Non-pigmented ciliary epithelial cell (primary cell): Measurements from ENCODE around the gene GPHA2.
"Not testable (repeated sequence)": the region's sequence is repeated elsewhere in the genome, so short reads cannot be mapped to it uniquely, and the experiment has no call there.

Experiments
- DNase-seq: peaks from one replicate; pipeline ENCODE4 v3.0.0-alpha.2; 2010; ENCODE audit warnings: low read depth

The GPHA2 gene

DNA sequence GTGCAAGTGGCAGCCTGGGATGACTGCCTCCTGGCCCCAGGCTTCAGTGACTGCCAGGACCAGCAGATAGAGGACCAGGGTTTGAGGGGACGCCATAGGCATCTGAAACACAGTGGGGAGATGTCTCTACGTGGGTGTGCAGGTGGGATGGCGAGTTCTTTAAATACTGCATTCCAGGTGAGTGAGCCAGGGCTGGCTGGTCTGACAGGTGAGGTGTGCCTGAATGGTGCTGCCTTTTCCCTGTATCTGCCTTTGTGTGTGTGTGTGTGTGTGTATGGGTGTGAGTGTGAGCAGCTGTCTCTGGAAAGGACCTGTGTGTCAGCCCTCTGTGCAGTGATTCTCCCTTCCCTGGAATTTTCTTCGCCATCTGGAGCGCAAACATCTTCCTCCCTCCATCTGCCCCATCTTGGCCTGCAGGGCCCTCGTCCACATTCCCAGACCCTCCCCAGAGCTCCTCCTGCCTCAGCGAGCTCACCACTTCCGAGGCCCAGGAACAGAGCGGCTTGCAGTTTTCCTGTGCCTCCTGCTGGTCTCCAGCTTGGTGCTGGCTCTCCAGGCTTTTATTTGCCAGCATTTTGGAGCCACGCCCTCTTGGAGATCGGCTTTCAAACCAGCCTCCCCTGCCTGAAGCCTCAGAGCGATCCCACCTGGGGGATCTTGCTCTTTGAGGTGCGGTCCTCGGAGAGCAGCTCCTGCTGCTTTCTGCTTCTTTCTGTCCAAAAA lies at the start of gene GPHA2:
TSS of gene GPHA2 (minus strand) at position 535 of the 723 bp plus-strand sequence. CDS start at position 102, 433 bp downstream.
- DNase-seq: no peak

GRCh38 chr11:64983339-64983738 lies 47.6 kb upstream of the GPHA2 start:
- DNase-seq: not testable (repeated sequence)

- DNase-seq: no peak
Measured at GRCh38 chr11:64976651-64977050, 41.0 kb upstream of the GPHA2 start.

GRCh38 chr11:64974124-64974523 lies 38.4 kb upstream of the GPHA2 start:
- no peak for DNase-seq

DNA sequence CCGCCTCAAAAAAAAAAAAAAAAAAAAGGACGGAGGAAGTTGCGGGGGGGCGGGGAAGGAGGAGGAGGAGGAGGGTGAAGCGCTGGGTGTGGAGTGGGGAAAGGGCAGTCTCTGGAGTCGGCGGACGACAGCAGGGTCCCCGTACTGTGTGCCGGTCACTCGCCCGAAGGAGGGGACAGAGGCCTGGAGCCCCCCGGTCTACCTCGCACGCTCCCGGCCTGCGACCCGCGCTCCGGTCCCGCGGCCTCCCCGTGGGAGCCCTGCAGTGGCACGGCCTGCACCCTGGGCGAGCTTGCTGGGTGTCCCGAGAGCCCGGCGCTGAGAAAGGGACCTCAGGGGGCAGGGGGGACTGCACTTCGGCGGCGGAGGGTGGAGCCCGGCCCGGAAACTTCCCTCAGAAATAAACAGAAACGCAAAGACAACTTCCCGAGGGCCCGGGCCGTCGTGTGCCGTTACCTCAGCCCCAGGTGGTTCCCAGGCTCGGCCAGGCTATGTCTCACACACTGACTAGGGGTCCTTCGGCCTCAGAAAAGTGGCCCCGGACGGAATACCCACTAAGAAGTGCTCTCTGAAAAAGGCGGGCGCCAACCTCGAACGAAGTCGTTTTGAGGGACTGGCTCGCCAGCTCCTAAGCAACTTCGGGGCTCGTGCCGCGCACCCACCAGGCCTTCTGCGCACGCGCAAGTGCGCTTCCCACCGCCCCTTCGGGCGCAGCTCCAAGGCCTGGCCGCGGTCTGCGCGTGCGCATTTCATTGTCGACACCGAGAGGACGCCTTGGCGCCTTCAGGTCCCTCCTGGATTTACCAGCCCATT lies 35.9 kb upstream of the GPHA2 start, which contains the start of gene MAJIN:
TSS of gene MAJIN (minus strand) at position 688 of the 813 bp plus-strand sequence. CDS start 12,703 bp downstream, outside the sequence.
- peak; percentile 15 for DNase-seq

GRCh38 chr11:64970731-64971151 lies 35.0 kb upstream of the GPHA2 start:
- DNase-seq: no peak

DNA sequence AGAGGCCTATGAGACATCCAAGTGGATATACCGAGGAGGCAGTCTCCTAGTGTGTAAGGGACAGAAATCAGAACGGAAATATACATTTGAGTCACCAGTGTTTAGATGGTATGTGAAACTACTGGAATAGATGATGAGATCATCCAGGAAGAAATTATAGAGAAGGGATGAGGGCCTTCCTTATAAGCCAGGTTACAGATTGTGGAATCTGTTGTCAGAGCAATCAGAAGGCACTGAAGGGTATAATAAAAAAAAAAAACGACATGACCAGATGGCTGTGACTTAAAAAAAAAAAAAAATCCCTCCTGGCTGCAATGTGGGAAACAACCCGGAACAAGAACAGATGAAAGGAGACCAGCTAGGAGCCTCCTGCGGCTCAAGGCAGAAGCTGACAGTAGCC lies 33.5 kb upstream of the GPHA2 start:
- DNase-seq: no peak

DNA sequence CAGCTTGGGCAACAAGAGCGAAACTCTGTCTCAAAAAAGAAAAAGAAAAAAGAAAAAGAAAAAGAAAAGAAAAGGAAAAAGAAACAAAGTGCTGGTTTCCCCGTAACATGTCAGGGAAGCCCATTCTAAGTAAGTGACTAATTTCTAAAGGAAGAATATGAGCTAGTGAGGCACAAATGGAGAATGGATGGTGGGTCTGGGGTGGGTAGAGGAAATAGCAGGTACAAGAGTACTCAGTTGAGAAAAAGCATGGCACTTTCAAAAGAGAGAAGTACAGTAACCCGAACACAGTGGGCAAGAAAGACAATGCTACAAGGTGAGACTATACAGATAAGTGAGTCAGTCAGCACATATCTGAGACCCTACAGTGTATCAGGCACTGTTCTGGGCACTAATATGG lies 31.7 kb upstream of the GPHA2 start:
- no peak for DNase-seq

DNA sequence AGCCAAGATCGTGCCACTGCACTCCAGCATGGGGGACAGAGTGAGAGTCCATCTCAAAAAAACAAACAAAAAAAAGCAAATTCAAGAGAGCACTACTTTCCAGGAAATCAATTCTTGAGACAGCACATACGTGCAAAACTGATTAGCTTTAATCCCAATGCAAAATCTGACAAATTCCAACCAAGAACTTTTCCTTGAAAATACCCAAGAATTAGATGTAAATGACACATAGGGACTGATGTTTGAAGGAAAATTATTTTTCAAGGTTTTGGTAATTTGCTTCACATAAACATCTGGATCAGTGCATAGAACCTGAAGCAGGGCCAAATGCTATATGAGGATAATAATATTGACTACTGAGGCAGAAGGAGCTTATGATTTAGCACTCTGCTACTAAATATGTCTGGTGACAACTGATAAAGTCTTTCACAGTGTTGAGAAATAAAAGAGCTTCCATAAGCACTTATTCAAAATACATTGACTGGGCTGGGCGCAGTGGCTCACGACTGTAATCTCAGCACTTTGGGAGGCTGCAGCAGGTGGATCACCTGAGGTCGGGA lies 27.5 kb upstream of the GPHA2 start:
- DNase-seq: no peak

- no peak for DNase-seq
Measured at GRCh38 chr11:64960719-64961118, 25.0 kb upstream of the GPHA2 start.

DNA sequence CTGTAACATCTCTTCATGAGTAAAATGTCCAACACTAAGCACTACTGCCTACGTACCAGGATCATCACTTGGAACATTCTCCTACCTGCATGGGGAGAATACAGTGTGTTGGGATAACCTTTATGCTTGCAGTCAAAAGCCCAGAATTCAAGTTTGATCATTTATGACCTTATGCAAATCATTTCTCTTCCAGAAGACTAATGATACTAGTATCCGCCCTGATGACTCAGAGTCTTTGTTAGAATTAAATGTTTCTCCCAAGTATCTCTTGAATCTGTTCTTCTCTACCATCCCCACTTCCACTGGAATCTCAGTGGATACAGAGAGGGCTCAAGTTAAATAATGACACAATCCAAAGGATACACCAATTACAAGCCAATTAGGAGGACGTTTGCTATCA lies 23.8 kb upstream of the GPHA2 start:
- DNase-seq: no peak

DNA sequence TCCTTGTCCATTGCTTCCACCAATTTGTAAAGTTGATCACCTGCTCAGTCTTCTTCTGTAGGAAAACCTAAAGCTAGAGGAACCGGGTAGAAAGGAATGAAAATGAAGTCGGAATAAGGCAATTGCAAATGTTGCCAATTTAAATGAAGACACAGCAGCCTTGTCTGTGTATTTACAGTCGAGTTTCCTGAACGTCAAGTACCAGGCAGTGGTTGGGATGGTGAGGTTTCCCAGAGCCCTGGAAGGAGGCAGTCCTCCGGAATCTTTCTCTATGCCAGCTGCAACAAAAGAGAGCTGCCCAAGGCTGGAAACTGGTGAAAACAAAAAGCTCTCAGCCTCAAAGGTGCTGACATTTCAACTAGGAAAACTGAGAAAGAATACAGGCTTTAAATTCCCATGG lies 18.5 kb upstream of the GPHA2 start:
- DNase-seq: no peak

- no peak for DNase-seq
Measured at GRCh38 chr11:64951529-64951928, 15.8 kb upstream of the GPHA2 start.

DNA sequence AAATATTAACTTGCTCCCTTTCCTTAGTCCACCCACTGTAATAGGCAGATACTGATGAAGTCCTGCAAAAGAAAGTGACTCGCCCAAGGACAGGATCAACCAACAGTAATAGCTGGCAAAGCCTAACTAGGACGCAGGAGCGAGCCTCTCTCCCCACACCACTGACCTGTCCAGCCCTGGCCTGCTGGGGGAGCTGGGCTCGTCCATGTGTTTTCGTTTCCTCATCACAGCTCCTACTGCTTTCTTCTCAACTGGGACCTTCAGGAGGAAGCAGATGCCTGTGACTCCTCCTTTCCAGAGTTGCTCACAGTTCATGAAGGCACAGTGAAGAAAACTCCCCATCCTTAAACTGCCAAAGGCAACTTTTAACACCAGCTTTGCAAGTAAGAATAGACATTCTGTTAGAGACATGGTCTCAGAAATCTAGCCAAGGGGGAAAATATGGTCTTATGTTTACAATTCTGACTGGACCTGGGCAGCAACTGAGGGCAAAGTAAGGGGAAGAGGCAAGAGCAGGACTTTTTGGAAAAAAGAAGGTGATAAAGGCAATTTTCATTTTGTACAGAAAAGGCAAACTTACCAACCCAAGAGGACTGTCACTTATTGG lies 11.6 kb upstream of the GPHA2 start:
- no peak for DNase-seq

GRCh38 chr11:64936539-64936938 lies 846 bp upstream of the GPHA2 start:
- no peak for DNase-seq

- no peak for DNase-seq
Measured at GRCh38 chr11:64934682-64935358, 873 bp downstream of the GPHA2 start.

DNA sequence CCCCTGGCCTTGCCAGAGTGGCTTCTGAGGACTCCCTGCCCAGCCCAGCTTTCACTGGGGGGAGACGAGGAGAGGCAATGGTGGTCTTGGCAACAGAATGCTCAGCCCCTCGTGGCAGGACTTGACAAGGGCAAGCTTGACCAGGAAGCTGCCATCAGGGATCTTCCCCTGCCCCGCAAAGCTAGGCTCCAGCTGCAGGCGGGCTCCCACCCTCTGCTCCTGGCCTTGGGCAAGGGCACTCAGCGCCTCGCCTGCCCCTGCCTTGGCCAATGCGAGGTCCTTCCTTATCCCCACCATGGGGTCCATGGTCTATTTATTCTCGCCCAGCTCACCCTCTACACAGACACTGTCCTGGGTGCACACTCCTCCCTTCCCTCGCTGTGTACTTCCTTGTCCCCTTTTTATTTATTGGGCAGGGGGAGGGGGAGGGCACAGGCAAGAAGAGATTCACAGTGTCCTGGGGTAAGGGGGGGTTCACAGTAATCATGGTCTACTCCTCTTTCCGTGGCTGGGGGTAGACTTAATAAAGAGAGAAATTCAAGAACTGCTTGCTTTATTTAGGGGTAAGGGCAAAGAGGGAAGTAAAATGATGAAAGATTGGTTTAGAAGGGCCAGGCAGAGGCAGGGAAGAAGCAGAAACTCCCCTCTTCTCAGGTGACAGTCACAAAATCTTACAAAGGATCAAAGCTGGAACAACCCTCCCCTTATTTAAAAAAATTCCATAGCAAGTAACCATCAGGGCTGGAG lies 1.6 kb downstream of the GPHA2 start:
- no peak for DNase-seq

DNA sequence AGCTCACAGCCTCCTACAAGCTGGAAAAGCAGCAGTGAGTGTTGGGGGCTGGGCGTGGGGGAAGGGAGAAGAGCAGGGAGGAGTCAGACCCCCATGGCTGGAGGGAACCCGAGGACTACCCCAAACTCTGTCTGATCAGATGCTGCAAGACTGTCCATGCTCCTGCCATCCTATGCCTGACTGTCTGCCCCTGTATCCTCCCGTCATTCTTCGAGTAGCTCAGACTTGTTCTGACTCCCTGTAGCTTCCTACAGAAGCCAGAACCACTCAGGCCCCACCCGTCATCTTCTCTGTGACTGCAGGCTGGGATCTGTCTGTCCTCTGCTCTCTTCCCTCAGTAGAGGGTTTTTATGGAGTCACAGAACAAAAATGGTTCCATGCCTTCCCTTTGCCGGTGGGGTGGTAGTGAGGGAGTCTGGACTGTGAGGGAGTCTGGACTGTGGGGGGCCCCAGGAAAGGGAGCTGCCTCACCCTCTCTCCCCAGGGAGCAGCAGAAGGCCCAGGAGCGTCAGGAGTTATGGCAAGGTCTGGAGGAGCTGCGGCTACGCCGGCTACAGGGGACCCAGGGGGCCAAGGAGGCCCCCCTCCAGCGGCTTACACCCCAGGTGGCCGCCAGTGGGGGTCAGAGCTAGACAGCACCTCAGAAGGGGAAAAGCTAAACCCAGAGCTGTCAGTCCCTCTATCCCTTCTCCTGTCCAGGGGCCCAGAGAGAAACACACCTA lies 2.3 kb downstream of the GPHA2 start:
- DNase-seq: no peak

- no peak for DNase-seq
Measured at GRCh38 chr11:64932324-64932723, 3.4 kb downstream of the GPHA2 start.

GRCh38 chr11:64931290-64931689 lies 4.4 kb downstream of the GPHA2 start:
- no peak for DNase-seq

GRCh38 chr11:64930340-64930739 lies 5.4 kb downstream of the GPHA2 start:
- no peak for DNase-seq
